Measurements from ENCODE around the gene OR10A3. TPM values are rescaled to one million over a fixed set of nuclear protein-coding genes. Genes with fewer than 3 reads are reported as not detected.

OR10A3 gene
- total RNA-seq, 3 donors from 2014 or later = not detected

DNA sequence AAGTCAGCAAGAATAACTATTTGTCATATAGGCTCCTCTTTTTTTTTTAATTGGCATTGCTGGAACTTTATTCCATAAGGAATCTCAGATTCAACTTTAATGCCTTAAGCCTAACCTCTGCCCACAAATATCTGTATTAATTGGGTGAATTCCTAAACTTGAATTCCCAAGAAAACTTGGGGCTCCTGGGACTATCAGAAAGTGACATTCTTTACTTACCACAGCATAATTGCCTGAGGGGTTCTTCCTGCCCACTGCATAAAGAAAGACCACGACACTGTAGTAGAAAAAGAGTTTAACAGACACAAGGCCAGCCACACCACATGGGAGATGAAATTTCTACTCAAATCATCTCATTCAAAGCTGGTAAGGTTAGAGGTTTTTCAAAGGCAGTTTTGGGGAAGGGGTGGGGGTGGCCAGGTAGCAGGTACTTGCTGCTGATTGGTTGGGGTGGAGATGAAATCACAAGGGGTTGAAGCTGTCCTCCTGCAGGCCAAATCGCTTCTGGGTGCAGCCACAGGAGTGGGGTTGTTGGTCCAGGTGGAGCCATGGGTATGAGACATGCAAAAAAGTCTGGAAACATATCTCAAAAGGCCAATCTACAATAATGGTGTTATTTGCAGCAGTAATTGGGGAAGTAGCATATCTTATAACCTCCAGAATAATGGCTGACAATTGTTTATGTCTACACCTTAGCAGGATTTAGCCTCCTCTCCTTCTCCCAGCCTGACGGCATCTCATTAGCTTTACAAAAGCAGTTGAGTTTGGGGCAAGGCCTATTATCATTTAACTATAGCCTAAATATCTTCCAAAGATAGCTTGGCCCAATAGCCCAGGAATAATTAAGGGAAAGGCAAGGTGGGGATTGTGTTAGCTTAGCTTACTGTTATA lies 28.5 kb upstream of the OR10A3 start:
- TF ChIP-seq, protein P1, sequence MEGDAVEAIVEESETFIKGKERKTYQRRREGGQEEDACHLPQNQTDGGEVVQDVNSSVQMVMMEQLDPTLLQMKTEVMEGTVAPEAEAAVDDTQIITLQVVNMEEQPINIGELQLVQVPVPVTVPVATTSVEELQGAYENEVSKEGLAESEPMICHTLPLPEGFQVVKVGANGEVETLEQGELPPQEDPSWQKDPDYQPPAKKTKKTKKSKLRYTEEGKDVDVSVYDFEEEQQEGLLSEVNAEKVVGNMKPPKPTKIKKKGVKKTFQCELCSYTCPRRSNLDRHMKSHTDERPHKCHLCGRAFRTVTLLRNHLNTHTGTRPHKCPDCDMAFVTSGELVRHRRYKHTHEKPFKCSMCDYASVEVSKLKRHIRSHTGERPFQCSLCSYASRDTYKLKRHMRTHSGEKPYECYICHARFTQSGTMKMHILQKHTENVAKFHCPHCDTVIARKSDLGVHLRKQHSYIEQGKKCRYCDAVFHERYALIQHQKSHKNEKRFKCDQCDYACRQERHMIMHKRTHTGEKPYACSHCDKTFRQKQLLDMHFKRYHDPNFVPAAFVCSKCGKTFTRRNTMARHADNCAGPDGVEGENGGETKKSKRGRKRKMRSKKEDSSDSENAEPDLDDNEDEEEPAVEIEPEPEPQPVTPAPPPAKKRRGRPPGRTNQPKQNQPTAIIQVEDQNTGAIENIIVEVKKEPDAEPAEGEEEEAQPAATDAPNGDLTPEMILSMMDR (IDR thresholded peaks at IDR 0.05) = no peak
- no peaks in the 10 kb centered on the region for H3K9me3 ChIP-seq
- no peaks in the 10 kb centered on the region for H3K4me1 ChIP-seq (ENCODE audit: low read depth)
- no peak overlapping the region for H3K4me3 ChIP-seq
- ATAC-seq = no peak
- intact Hi-C loops (cut with DNase I, micrococcal nuclease) = no loop called here
- H3K36me3 ChIP-seq (ENCODE audit: low read depth) = no peaks in the 10 kb centered on the region
- DNase-seq = no peak

DNA sequence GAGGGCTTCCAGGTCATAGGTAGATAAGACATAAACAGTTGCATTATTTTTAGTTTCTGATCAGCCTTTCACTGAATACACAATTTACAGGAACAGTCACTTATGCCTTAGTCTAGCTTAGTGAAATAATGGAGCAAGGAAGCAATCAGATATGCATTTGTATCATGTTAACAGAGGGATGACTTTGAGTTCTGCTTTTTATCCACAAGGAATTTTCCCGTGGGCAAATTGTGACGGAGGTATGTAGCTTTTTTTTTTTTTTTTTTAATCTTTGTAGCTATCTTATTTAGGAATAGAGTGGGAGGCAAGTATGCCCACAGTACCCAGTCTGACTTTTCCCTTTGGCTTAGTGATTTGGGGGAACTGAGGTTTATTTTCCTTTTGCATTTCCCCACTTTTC lies 27.2 kb upstream of the OR10A3 start:
- intact Hi-C loops (cut with DNase I, micrococcal nuclease) = no loop called here
- DNase-seq (no peak), ATAC-seq (no peak)
- Histone ChIP-seq H3K4me3 (no peak overlapping the region), H3K4me1 (ENCODE audit: low read depth) (no peaks in the 10 kb centered on the region), H3K36me3 (ENCODE audit: low read depth) (no peaks in the 10 kb centered on the region), H3K9me3 (no peaks in the 10 kb centered on the region)
- TF ChIP-seq, protein P1 (IDR thresholded peaks at IDR 0.05) = no peak

DNA sequence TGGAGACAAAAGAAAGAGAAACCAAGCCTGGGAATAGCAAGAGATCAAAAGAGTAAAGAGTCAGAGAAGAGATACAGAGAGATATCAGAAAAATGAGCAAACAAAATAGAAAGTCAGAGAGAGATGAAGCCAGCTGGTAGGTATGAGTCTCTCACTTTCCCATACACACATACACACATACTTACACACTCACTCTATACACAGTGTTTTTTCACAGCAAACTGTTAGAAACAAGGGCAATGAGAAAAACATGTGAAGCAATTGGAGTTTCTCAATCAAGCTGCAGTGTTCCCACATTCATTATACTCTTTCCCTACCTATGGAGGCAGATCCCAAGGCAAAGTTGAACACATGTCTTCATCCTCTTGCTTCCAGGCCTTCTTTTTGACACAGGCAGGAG lies 26.3 kb upstream of the OR10A3 start:
- ATAC-seq (no peak), DNase-seq (no peak)
- H3K4me3 ChIP-seq = no peak overlapping the region
- no peaks in the 10 kb centered on the region for H3K4me1 ChIP-seq (ENCODE audit: low read depth)
- TF ChIP-seq, protein P1 (IDR thresholded peaks at IDR 0.05) = no peak
- intact Hi-C loops (cut with DNase I, micrococcal nuclease) = no loop called here
- no peaks in the 10 kb centered on the region for H3K9me3 ChIP-seq
- no peaks in the 10 kb centered on the region for H3K36me3 ChIP-seq (ENCODE audit: low read depth)

DNA sequence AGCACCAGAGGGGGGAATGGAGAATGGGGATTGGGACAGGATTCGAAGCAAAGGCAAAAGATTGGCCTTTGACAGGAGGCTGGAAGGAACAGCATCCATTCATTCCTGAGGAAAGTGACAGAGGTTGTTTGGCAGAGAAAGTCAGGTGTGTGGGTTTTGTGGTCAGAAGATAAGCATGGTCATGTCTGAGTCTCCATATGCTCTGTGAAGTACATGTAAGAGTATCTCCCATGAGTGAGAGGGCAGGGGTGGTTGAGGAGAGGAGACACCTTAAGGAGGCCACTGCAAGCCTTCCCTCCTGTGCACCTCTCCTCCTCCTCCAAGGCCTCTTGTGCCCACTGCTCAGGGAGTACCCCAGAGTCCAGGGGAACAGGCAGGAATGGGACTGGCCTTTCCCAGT lies 25.6 kb upstream of the OR10A3 start:
- no peak for DNase-seq

DNA sequence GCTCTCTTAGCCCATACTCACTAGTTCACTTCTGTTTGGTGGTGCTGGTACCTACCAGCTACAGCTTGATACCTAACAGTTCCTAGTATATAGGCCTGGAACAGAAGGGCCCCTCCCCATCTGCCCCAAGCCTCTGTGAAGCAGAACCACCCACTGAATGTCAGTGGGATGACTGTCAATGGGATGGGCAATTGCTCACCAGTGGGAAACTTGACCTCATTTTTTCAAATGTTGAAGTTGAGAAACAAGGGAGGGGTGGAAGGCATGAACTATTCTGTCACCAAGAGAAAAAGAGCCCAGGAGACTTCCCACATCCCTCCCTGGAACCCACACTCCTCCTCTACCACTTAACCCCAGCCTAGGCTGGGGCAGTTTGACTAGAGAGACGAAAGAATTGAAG lies 23.9 kb upstream of the OR10A3 start, which contains the start of gene NLRP10:
Gene NLRP10 (minus strand): TSS at position 62 of the 400 bp plus-strand sequence. CDS start 1,952 bp downstream, outside the sequence.
- no peak for DNase-seq
- ATAC-seq = no peak
- TF ChIP-seq, protein P1 (IDR thresholded peaks at IDR 0.05) = no peak
- intact Hi-C loops (cut with DNase I, micrococcal nuclease) = no loop called here
- H3K36me3 ChIP-seq (ENCODE audit: low read depth) = no peaks in the 10 kb centered on the region
- no peaks in the 10 kb centered on the region for H3K9me3 ChIP-seq
- H3K4me3 ChIP-seq = no peak within 1 kb of the TSS
- no peaks in the 10 kb centered on the region for H3K4me1 ChIP-seq (ENCODE audit: low read depth)

More for the DNA sequence above, 25.6 kb upstream of the OR10A3 start:
- no peaks in the 10 kb centered on the region for H3K36me3 ChIP-seq (ENCODE audit: low read depth)
- H3K4me1 ChIP-seq (ENCODE audit: low read depth) = no peaks in the 10 kb centered on the region
- H3K9me3 ChIP-seq = no peaks in the 10 kb centered on the region
- intact Hi-C loops (cut with DNase I, micrococcal nuclease) = no loop called here
- no peak overlapping the region for H3K4me3 ChIP-seq
- no peak for ATAC-seq
- TF ChIP-seq, protein P1 (IDR thresholded peaks at IDR 0.05) = no peak
